GM12891 (cell line): Measurements from ENCODE around the gene USP34.

Experiments used
- POLR2AphosphoS5 ChIP-seq: IDR thresholded peaks from 2 replicates; pipeline ENCODE4 v1.6.1; 2011; ENCODE audit warnings: low read depth, low read length, control low read depth
- SPI1 ChIP-seq: IDR thresholded peaks from 2 replicates; pipeline ENCODE4 v1.6.1; 2011; ENCODE audit warnings: low read depth, low read length, control low read depth

GRCh38 chr2:61398413-61398812, 72.5 kb downstream of the USP34 start:
- no peak for TF ChIP-seq POLR2AphosphoS5
- no peak for TF ChIP-seq SPI1
